Esophagus squamous epithelium (tissue), 5 donors: Measurements from ENCODE around the gene DCDC2. TPM values are rescaled to one million over a fixed set of nuclear protein-coding genes. Genes with fewer than 3 reads are reported as not detected.
"Not testable (repeated sequence)": the region's sequence is repeated elsewhere in the genome, so short reads cannot be mapped to it uniquely, and the experiment has no call there.

Source experiments
- DNase-seq: peaks from one replicate; lab custom pipeline; 2025; lab: John Stamatoyannopoulos, UW
- H3K27ac ChIP-seq, 4 donors: fragments of 200-600 bp; sonication (generic); one replicate each; pipeline ENCODE4 v1.5.1; 2016 to 2019; ENCODE audit warnings: mild to moderate bottlenecking in 1 of 4
- H3K27me3 ChIP-seq, 4 donors: fragments of 200-600 bp; sonication (generic); 1 replicate in 3 of 4; 2 replicates in 1 of 4; pipeline versions ENCODE4 v1.5.1 to v1.6.0; 2017 to 2021; ENCODE audit warnings: antibody characterized with exemption in 1 of 4
- H3K36me3 ChIP-seq, 3 donors: fragments of 200-600 bp; sonication (generic); one replicate each; pipeline ENCODE4 v1.5.1; 2016 to 2019
- H3K4me1 ChIP-seq, 3 donors: fragments of 200-600 bp; sonication (generic); one replicate each; pipeline ENCODE4 v1.5.1; 2017 to 2019
- H3K4me3 ChIP-seq, 4 donors: fragments of 200-600 bp; sonication (generic); 1 replicate in 3 of 4; 2 replicates in 1 of 4; pipeline ENCODE4 v1.5.1; 2016 to 2019; ENCODE audit warnings: mild to moderate bottlenecking in 2 of 4, moderate library complexity in 1 of 4
- H3K9me3 ChIP-seq, 3 donors: fragments of 200-600 bp; sonication (generic); one replicate each; pipeline ENCODE4 v1.5.1; 2016 to 2019
- CTCF ChIP-seq, 6 experiments: fragments of 450-650 bp in 4 of 6; fragments of 200-600 bp in 2 of 6; sonication (generic) in 2 of 6; IDR thresholded peaks; one replicate each; pipeline ENCODE4 v1.5.1; 2016 to 2019; ENCODE audit warnings: antibody characterized with exemption in 6 of 6, mild to moderate bottlenecking in 4 of 6, moderate library complexity in 4 of 6
- POLR2A ChIP-seq, 4 donors: fragments of 450-650 bp; IDR thresholded peaks; one replicate each; pipeline ENCODE4 v1.6.1; 2017; ENCODE audit warnings: antibody characterized with exemption in 4 of 4, mild to moderate bottlenecking in 4 of 4, moderate library complexity in 3 of 4
- WGBS, 2 donors: methylation state at CpG; one replicate each; pipeline ENCODE4 v1.1.5; 2018; 5-methylcytosine and 5-hydroxymethylcytosine counted together
- intact Hi-C: fragments of 100-400 bp; cut with DNase I; formaldehyde crosslinking; loops from one replicate; pipeline ENCODE4 v1.15.0; 2022
- total RNA-seq, 4 donors: library from RNA; depleted of rRNA; stranded (reverse); fragments of >200 nt; gene quantifications; one replicate each; pipeline ENCODE4 v1.1.0, GENCODE V29; 2016
- donor health status: DM: yes; HTN: yes; CAD: no.

DCDC2 gene
- total RNA-seq, 4 donors from 2014 or later = 0.15 TPM; not detected in 3

GRCh38 chr6:24148154-24148570 lies 209.7 kb downstream of the DCDC2 start:
- H3K27ac ChIP-seq = no peak overlapping the region
- H3K4me1 ChIP-seq = no peaks in the 10 kb centered on the region
- H3K4me3 ChIP-seq = no peak overlapping the region
- no peaks in the 10 kb centered on the region for H3K9me3 ChIP-seq
- intact Hi-C loops = no loop called here
- no peaks in the 10 kb centered on the region for H3K36me3 ChIP-seq
- 67 to 78% methylated on average over 3 of the region's 3 CpGs for WGBS, 2 donors
- TF ChIP-seq POLR2A (IDR thresholded peaks at IDR 0.05) = no peak
- TF ChIP-seq CTCF (IDR thresholded peaks at IDR 0.05) = no peak
- no peaks in the 10 kb centered on the region for H3K27me3 ChIP-seq
- no peak for DNase-seq

- no peaks in the 10 kb centered on the region for H3K9me3 ChIP-seq
- H3K27ac ChIP-seq = no peak overlapping the region
- no peak overlapping the region for H3K4me3 ChIP-seq
- TF ChIP-seq CTCF (IDR thresholded peaks at IDR 0.05) = no peak
- TF ChIP-seq POLR2A (IDR thresholded peaks at IDR 0.05) = no peak
- DNase-seq = no peak
- no peaks in the 10 kb centered on the region for H3K27me3 ChIP-seq
- WGBS, 2 donors = 29 to 39% methylated on average over 8 of the region's 8 CpGs
- H3K4me1 ChIP-seq = no peaks in the 10 kb centered on the region
- intact Hi-C loops = no loop called here
- no peaks in the 10 kb centered on the region for H3K36me3 ChIP-seq
Observed at GRCh38 chr6:24147511-24148153, 210.2 kb downstream of the DCDC2 start.

GRCh38 chr6:24146871-24147270 lies 211.0 kb downstream of the DCDC2 start:
- TF ChIP-seq CTCF (IDR thresholded peaks at IDR 0.05) (no peak), POLR2A (IDR thresholded peaks at IDR 0.05) (no peak)
- WGBS, 2 donors = 78 to 82% methylated on average over 3 of the region's 3 CpGs
- H3K27me3 ChIP-seq = no peaks in the 10 kb centered on the region
- no peak for DNase-seq
- no peak overlapping the region for H3K4me3 ChIP-seq
- intact Hi-C loops = no loop called here
- no peaks in the 10 kb centered on the region for H3K9me3 ChIP-seq
- H3K27ac ChIP-seq = no peak overlapping the region
- H3K36me3 ChIP-seq = no peaks in the 10 kb centered on the region
- no peaks in the 10 kb centered on the region for H3K4me1 ChIP-seq

DNA sequence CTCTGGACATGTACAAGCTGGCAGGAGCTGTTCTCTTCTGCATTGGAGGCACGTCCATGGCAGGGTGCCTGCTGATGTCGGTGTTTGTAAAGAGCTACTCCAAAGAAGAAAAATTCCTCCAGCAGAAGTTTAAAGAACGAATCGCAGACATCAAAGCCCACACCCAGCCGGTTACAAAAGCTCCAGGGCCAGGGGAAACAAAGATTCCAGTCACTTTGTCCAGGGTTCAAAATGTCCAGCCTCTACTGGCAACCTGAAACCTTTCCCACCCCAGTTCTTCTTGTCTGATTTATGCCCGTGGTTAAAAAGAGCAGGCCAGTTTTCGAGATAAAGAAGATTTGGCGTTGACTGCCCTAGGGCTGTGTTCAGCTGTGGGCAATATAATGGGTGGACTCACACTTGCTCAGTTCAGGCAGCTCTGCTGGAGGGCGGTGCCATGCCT lies 212.1 kb downstream of the DCDC2 start:
- Histone ChIP-seq H3K27ac (no peak overlapping the region), H3K9me3 (no peaks in the 10 kb centered on the region), H3K27me3 (no peaks in the 10 kb centered on the region), H3K36me3 (no peaks in the 10 kb centered on the region), H3K4me1 (no peaks in the 10 kb centered on the region), H3K4me3 (no peak overlapping the region)
- no peak for DNase-seq
- TF ChIP-seq POLR2A (IDR thresholded peaks at IDR 0.05) (no peak), CTCF (IDR thresholded peaks at IDR 0.05) (no peak)
- intact Hi-C loops = no loop called here
- 42 to 69% methylated on average over 7 to 8 of the region's 9 CpGs for WGBS, 2 donors

DNA sequence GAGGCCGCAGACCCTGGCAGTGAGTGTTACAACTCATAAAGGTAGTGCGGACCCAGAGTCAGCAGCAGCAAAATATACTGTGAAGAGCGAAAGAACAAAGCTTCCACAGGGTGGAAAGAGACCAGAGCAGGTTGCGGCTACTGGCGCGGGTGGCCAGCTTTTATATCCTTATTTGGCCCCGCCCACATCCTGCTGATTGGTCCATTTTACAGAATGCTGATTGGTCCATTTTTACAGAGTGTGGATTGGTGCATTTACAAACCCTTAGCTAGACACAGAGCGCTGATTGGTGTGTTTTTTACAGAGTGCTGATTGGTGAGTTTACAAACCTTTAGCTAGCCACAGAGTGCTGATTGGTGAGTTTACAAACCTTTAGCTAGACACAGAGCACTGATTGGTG lies 215.1 kb downstream of the DCDC2 start:
- H3K9me3 ChIP-seq, H3K27me3 ChIP-seq, intact Hi-C loops, H3K4me3 ChIP-seq, H3K4me1 ChIP-seq, H3K36me3 ChIP-seq, H3K27ac ChIP-seq, DNase-seq: not testable (repeated sequence)
- 84 to 85% methylated on average over 8 of the region's 8 CpGs for WGBS, 2 donors
